GM12801 (cell line): ENCODE data around the gene LRRC70.

Source experiments
- TF ChIP-seq, protein P1 (sequence below): IDR thresholded peaks from one replicate; pipeline ENCODE4 v1.5.1; 2011; ENCODE audit warnings: control low read depth; ENCODE audit not compliant: insufficient read length; ENCODE audit errors: extremely low read depth

Gene LRRC70, protein sequence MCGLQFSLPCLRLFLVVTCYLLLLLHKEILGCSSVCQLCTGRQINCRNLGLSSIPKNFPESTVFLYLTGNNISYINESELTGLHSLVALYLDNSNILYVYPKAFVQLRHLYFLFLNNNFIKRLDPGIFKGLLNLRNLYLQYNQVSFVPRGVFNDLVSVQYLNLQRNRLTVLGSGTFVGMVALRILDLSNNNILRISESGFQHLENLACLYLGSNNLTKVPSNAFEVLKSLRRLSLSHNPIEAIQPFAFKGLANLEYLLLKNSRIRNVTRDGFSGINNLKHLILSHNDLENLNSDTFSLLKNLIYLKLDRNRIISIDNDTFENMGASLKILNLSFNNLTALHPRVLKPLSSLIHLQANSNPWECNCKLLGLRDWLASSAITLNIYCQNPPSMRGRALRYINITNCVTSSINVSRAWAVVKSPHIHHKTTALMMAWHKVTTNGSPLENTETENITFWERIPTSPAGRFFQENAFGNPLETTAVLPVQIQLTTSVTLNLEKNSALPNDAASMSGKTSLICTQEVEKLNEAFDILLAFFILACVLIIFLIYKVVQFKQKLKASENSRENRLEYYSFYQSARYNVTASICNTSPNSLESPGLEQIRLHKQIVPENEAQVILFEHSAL

DNA sequence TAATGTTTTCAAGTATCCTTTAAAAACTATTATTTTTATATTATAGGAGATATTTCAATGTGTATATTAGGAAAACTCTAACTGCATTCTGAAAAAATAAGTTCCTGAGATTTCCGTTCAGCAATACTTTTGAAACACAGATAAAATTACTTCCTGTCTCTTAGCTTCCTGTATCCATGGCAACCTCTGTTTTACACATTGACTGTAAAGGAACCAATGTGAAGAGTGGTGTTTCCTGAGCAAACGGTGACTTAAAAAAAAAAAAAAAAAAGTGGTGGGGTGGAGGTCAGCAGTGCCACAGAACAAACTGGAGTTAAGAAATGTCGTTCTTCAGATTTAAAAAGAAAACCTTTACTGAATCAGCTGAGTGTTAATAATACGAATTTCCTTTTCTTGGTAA lies at the start of gene LRRC70:
Gene LRRC70 (plus strand): TSS at position 280 of the 400 bp plus-strand sequence. CDS start 620 bp downstream, outside the sequence.
- TF ChIP-seq, protein P1, sequence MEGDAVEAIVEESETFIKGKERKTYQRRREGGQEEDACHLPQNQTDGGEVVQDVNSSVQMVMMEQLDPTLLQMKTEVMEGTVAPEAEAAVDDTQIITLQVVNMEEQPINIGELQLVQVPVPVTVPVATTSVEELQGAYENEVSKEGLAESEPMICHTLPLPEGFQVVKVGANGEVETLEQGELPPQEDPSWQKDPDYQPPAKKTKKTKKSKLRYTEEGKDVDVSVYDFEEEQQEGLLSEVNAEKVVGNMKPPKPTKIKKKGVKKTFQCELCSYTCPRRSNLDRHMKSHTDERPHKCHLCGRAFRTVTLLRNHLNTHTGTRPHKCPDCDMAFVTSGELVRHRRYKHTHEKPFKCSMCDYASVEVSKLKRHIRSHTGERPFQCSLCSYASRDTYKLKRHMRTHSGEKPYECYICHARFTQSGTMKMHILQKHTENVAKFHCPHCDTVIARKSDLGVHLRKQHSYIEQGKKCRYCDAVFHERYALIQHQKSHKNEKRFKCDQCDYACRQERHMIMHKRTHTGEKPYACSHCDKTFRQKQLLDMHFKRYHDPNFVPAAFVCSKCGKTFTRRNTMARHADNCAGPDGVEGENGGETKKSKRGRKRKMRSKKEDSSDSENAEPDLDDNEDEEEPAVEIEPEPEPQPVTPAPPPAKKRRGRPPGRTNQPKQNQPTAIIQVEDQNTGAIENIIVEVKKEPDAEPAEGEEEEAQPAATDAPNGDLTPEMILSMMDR: no peak

DNA sequence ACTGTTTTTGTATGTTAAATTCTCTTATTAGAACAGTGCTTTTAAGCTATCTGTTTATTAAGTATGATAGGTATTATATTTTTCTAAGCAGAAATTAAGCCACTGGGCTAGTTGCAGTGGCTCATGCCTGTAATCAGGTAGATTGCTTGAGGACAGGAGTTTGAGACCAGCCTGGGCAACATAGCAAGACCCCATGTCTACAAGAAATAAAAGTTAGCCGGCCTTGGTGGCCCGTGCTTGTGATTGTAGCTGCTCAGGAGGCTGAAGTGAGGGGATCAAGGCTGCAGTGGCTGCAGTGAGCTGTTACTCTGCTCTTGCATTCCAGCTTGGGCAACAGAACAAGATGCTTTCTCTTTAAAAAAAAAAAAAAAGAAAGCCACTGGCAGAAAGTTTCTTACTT lies 45.0 kb upstream of the LRRC70 start:
- TF ChIP-seq, protein P1: no peak

DNA sequence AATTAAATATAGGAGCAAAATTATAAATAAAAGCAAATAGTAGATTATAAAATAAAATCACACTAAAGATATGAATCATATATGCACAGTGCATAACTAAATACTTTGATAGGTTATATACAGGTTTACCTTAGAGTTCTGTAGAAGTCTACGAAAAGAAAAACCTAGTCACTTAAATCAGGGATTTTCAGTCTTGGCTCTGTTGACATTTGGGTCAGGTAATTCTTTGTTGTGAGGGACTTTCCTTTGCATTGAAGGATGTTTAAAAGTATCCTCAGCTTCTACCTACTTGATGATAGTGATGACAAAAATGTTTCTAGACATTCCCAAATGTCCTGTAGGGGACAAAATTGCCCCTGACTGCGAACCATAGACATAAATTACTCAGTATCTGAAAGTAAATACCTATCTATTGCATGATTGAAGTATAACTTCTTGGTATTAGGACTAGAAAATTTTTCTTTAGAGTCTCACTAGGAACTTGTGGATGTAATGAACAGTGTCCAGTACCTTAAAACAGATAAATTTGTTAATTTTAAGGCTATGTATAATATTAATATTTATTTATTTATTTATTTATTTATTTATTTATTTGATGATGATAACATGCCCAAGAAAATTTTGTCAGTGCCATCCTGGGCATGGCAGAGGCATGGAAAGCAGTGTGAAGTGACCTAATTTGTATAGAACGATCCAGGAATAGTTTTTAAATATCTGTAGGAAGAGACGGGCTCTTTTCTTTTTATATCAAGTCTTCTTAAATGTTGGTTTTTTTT lies 44.0 kb upstream of the LRRC70 start:
- TF ChIP-seq, protein P1: no peak

DNA sequence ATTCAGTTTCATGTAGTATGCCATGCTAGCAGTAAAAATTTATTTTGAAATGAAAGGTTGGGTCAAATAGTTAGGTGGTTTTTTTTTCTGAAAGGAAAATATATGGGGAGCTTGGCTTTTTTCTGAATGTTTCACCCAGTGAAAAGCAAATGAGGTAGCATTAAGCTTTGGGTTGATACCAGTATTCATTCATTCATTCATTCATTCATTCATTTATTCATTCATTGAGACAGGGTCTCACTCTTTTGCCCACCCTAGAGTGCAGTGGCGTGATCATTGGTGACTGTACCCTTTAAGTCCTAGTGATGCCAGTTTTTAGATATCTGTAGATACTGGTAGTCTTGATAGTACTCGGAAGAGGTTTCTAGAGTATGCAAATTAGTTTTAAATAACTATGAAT lies 42.4 kb upstream of the LRRC70 start:
- TF ChIP-seq, protein P1: no peak

DNA sequence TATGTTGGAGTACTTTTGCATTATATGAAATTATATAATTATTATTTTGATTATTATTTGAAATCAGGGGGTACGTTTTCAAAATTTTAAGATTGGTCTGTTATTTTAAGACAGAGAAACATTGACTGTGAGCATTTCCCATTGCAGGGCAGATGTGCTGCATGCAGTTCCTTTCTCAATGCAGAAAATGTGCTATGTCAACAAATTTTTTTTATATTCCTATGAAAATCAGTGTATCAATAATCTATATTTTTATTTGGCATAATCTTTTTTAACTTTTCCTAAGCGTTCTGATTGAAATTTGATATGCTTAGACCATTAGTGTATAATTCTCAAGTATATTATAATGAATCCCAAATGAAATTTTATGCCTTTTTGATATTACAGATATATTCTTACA lies 41.8 kb upstream of the LRRC70 start:
- TF ChIP-seq, protein P1: no peak

DNA sequence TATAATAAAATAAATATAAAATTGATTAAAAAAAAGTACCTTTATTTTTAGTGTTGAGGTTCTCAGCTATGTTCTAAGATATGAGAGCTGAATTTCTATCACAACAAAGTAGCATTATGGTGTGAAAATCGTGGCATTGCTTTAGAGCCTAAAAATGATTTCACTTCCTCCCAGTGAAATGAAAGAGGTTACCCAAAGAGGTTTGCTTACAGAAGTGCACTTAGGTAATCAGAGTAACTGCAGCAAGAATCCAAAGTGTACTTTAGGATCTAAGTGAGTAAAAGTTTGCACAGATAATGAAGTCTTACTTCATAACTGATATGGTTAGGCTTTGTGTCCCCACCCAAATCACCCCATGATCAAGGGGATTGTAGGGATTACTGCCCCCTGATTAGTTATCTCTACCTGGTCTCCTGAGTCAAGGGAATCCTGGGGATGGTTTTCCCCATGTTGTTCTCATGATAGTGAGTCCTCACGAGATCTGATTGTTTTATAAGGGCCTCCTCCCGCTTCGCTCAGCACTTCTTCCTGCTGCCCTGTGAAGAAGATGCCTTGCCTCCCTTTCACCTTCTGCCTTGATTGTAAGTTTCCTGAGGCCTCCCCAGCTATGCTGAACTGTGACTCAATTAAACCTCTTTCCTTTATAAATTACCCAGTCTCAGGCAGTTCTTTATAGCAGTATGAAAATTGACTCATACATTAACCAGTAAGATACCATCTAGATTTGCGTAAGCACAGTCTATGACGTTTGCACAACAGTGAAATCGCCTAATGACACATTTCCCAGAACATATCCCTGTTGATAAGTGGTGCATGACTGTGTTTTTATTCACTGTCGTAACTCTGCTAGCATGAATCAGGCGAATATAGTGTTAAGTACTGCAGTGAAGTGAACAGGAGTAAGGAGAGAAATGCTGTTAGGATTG lies 40.3 kb upstream of the LRRC70 start:
- TF ChIP-seq, protein P1: no peak
